Small intestine (tissue), 7 donors: Measurements from ENCODE around the gene ST8SIA4. TPM values are rescaled to one million over a fixed set of nuclear protein-coding genes. Genes with fewer than 3 reads are reported as not detected.
A peak's percentile ranks its signal among the peaks of the same experiment; 100 is the strongest.

Source experiments
- DNase-seq, 2 donors: peaks; one replicate each; pipeline versions ENCODE4 v3.0.0 to v3.0.0-alpha.2; 2013
- FAIRE-seq: peaks from 2 replicates; lab custom pipeline; 2012; peaks lifted over from hg19 to GRCh38; lab: Jason Lieb, UNC
- H3K27ac ChIP-seq, 3 donors: one replicate each; pipeline ENCODE4 v1.5.1; 2013; ENCODE audit warnings: low read length in 2 of 3, mild to moderate bottlenecking in 2 of 3, control low read depth in 1 of 3, inconsistent platforms in 1 of 3, low read depth in 1 of 3, moderate library complexity in 1 of 3
- H3K27me3 ChIP-seq, 3 donors: one replicate each; pipeline ENCODE4 v1.6.1; 2013; ENCODE audit warnings: low read length in 3 of 3, inconsistent platforms in 1 of 3; ENCODE audit not compliant: control insufficient read depth in 3 of 3, insufficient read depth in 3 of 3
- H3K36me3 ChIP-seq, 3 donors: one replicate each; pipeline ENCODE4 v1.6.1; 2013; ENCODE audit warnings: low read length in 3 of 3, inconsistent platforms in 1 of 3, low read depth in 1 of 3, mild to moderate bottlenecking in 1 of 3, moderate library complexity in 1 of 3; ENCODE audit not compliant: control insufficient read depth in 3 of 3, insufficient read depth in 2 of 3
- H3K4me1 ChIP-seq, 3 donors: one replicate each; pipeline ENCODE4 v1.6.1; 2013; ENCODE audit warnings: low read length in 2 of 3, inconsistent platforms in 1 of 3, low read depth in 1 of 3, mild to moderate bottlenecking in 1 of 3, moderate library complexity in 1 of 3; ENCODE audit not compliant: control insufficient read depth in 3 of 3, insufficient read depth in 2 of 3
- H3K4me3 ChIP-seq, 3 donors: one replicate each; pipeline ENCODE4 v1.5.1; 2013; ENCODE audit warnings: low read length in 3 of 3, control low read depth in 1 of 3, inconsistent platforms in 1 of 3, low read depth in 1 of 3, mild to moderate bottlenecking in 1 of 3, moderate library complexity in 1 of 3
- H3K9me3 ChIP-seq, 2 donors: one replicate each; pipeline ENCODE4 v1.6.1; 2013; ENCODE audit warnings: low read depth in 1 of 2, low read length in 1 of 2; ENCODE audit not compliant: control insufficient read depth in 2 of 2, insufficient read depth in 1 of 2
- WGBS, 3 donors: extraction: QIAGEN DNeasy Blood & Tissue Kit; methylation state at CpG; one replicate each; pipeline ENCODE4 v1.1.7; 2013; 5-methylcytosine and 5-hydroxymethylcytosine counted together
- polyA plus RNA-seq, 4 donors: library from polyadenylated mRNA; stranded (reverse) in 3 of 4; unstranded in 1 of 4; fragments of 200-250 nt in 3 of 4; fragments of 120-200 nt in 1 of 4; gene quantifications; one replicate each; pipeline versions ENCODE4 v1.2.1 to v1.2.3, GENCODE V29; 2013
- donor health status: healthy with polysubstance abuse.
- donor health status: control.
- donor health status: control.
- donor health status: Bipolar disorder and iron deficiency.
- donor health status: healthy.

Gene ST8SIA4
- polyA plus RNA-seq, 4 donors = 0.27 to 5.9 (median 1.5) TPM

DNA sequence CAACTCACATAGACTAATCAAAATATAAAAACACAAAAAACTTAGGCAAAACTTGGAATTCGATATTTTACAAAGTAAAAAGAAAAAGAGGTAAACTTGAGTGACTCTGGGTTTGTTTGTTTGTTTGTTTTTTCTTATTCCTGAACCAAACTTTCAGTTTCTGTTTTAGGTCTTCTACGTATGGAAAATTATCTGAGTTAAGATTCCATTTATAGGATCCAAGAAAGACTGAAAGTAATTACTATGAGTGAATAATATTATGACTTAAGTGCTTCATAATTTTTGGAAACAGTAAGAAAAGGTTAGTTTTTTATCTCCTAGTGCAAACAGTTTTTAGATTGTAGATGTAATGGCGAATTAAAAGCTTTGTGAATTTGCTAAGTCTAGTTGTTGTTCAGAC, 13.2 kb downstream of the ST8SIA4 start:
- no peaks in the 10 kb centered on the region for H3K4me1 ChIP-seq
- H3K9me3 ChIP-seq = no peaks in the 10 kb centered on the region
- H3K27ac ChIP-seq = no peak overlapping the region
- H3K27me3 ChIP-seq = no peaks in the 10 kb centered on the region
- H3K36me3 ChIP-seq = no peaks in the 10 kb centered on the region
- FAIRE-seq (peak; percentile 10), DNase-seq (no peak)
- H3K4me3 ChIP-seq = no peak overlapping the region
- 33 to 47% (median 46%) methylated on average over 3 of the region's 3 CpGs for WGBS, 3 donors

DNA sequence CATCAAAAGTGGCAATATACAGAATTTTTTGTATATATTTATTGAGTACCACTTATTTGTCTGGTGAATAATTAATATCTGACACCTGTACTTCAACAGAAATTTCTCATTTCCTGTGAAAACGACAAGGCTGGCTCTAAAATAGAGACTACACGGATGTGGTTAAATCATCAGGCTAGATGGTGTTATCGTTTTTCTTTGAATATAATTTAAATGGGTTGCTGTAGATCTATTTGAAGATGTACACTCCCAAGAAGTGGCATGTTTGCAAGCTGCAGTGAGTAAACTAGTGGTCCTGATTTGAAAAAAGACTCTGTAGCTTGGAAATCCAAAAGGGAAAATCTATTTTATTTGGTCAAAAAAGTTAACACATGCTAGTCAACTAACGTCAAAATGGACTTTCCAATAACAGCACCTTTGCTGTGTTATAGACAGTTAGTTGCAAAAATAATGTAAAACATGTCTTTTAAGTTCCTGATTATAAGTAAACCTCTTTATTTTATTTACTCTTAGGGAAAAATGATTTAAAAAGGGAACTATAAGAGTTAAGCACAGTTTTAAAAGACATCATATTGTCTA, 13.8 kb downstream of the ST8SIA4 start:
- H3K9me3 ChIP-seq = no peaks in the 10 kb centered on the region
- no peak overlapping the region for H3K27ac ChIP-seq
- DNase-seq (peak in 1 of 2 donors; percentile 29), FAIRE-seq (peak; percentile 55)
- H3K4me1 ChIP-seq = no peaks in the 10 kb centered on the region
- WGBS, 3 donors = 44 to 55% (median 44%) methylated on average over 4 of the region's 4 CpGs
- no peaks in the 10 kb centered on the region for H3K36me3 ChIP-seq
- H3K27me3 ChIP-seq = no peaks in the 10 kb centered on the region
- no peak overlapping the region for H3K4me3 ChIP-seq

DNA sequence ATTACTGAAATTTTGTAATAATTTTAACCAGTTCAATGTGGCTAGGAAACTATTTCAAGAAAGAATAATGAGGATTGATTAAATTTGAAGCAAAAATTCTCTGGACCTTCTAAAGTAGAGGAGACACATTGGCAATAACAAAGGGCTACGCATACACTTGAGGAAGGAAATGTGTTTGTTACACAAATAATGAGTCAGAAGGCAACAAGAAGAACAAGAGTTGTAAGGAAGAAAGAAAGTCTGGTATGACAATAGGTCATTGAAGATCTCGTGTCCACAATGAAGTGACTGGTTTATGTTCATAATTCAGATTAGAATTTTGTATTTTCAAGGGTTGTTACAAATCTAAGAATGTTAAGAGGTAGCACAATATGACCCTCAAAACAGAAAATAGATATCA, 25.8 kb downstream of the ST8SIA4 start:
- Histone ChIP-seq H3K27me3 (no peaks in the 10 kb centered on the region), H3K27ac (no peak overlapping the region), H3K9me3 (no peaks in the 10 kb centered on the region), H3K4me1 (no peaks in the 10 kb centered on the region), H3K36me3 (no peaks in the 10 kb centered on the region), H3K4me3 (no peak overlapping the region)
- DNase-seq (no peak), FAIRE-seq (no peak)
- WGBS, 3 donors = 65 to 67% (median 67%) methylated on average over 2 of the region's 2 CpGs

DNA sequence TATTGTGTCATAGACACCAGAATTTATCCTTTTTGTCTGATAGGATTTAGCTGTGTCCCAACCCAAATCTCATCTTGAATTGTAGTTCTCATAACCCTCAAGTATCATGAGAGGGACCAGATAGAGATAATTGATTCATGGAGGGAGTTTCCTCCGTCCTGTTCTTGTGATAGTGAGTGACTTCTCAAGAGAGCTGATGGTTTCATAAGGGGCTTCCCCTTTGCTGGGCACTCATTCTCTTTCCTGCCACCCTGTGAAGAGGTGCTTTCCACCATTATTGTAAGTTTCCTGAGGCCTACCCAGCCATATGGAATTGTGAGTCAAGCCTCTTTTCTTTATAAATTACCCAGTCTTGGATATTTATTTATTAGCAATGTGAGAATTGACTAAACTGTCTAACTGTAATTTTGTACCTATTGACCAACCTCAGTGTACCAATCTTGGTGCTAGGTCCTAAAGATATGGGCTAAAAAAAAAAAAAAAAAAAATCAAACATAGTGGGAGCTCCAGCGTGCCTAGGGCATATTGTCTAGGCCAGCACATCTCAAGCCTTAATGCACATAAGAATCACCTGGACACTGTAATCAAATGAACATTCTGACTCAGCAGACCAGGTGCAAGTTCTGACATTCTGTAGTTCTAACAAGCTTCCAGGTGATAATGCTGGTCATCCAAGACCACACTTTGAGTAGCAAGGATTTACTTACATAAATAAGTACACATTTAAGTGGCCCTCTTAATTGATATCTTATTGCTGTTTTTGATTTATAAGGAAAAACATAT, 30.5 kb downstream of the ST8SIA4 start:
- Histone ChIP-seq H3K27me3 (no peaks in the 10 kb centered on the region), H3K4me3 (no peak overlapping the region), H3K27ac (no peak overlapping the region), H3K36me3 (no peaks in the 10 kb centered on the region), H3K4me1 (no peaks in the 10 kb centered on the region), H3K9me3 (no peaks in the 10 kb centered on the region)
- WGBS, 3 donors = 78 to 81% (median 81%) methylated on average over 2 of the region's 2 CpGs
- DNase-seq (no peak), FAIRE-seq (no peak)

DNA sequence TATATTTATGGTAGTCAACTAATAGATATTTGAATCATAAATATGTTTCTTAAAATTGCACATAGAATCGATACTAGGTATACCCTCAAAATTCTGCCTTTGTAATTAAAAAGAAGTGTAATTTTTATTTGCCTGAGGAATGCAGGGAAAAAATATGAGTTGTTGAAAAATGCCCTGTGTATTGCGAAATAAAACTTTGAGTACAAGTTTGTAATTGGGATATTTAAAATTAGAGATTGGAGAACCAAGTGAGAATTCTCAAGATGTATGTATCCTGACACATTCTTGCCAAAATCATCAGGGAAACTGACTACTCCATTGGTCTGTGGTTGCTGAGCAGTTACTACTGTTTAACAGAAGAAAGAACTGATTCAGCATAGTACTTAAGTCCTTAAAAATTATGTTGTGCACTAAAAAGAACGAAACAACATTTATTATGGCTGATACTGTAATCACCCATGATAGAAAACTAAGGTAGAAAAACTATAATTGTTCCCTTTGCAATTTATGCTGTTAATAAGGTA, 36.0 kb downstream of the ST8SIA4 start:
- Histone ChIP-seq H3K36me3 (no peaks in the 10 kb centered on the region), H3K4me1 (no peaks in the 10 kb centered on the region), H3K9me3 (no peaks in the 10 kb centered on the region), H3K27ac (no peak overlapping the region), H3K4me3 (no peak overlapping the region), H3K27me3 (no peaks in the 10 kb centered on the region)
- DNase-seq (no peak), FAIRE-seq (no peak)
- 78 to 91% (median 86%) methylated on average over 3 of the region's 3 CpGs for WGBS, 3 donors

DNA sequence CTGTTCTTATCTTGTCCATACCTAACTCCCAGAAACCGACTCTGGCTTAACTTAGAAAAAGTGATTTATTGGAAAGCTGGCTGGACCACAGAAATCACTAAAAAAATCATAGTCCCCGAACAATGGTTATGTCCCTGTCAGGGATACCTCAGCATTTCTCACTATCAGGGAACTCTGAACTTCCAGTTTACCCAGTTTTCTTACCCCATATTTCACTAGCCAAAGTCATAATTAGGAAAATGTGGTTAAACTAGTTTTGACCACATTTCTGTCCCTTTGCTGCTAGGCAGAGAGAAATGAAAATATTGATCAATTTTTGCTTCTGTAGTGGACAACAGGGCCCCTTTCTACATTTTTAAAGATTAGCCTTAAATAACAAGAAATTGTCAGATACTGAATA, 38.2 kb downstream of the ST8SIA4 start:
- Histone ChIP-seq H3K4me3 (no peak overlapping the region), H3K27me3 (no peaks in the 10 kb centered on the region), H3K4me1 (no peaks in the 10 kb centered on the region), H3K27ac (no peak overlapping the region), H3K36me3 (no peaks in the 10 kb centered on the region), H3K9me3 (no peaks in the 10 kb centered on the region)
- WGBS, 3 donors = 65 to 77% (median 67%) methylated on average over 2 of the region's 2 CpGs
- FAIRE-seq = no peak
- DNase-seq = no peak

DNA sequence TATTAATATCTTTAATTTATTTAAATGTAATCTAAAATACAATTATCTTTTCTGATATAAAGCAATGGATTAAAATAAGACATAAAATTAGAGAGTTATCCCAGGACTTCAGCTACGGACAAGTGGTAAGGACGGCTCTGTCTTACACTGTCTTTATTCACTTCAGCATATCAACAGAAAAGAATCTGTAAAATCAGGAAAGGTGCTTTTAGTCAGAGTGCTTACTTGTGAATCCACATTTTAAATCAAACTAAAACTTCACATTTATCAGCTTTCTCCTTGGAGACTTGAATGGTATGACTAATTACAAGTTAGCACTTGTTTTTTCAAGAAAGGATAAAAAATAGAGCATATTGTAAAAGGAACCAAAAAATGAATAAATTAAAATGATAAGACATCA, 39.3 kb downstream of the ST8SIA4 start:
- Histone ChIP-seq H3K4me1 (no peaks in the 10 kb centered on the region), H3K4me3 (no peak overlapping the region), H3K9me3 (no peaks in the 10 kb centered on the region), H3K27ac (no peak overlapping the region), H3K36me3 (no peaks in the 10 kb centered on the region), H3K27me3 (no peaks in the 10 kb centered on the region)
- DNase-seq = no peak
- 78 to 91% (median 90%) methylated on average over 2 of the region's 2 CpGs for WGBS, 3 donors
- no peak for FAIRE-seq

DNA sequence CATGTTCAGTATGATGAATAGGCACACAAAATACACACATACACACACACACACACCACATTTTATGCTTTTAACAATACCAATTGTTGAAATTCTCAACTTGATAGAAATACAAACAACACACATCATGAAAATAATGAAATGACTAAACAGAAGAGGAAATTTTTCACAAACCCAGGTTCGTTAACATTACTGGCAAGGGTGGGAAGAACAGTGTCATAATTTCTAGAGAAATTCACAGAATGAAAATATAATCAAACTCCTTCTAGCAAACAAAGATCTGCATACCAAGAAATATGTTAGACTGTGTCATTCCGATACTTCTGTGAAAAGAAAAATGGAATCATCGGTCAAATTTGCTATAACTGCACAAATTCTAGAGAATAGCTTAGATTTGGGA, 41.9 kb downstream of the ST8SIA4 start:
- H3K36me3 ChIP-seq = no peaks in the 10 kb centered on the region
- H3K4me3 ChIP-seq = no peak overlapping the region
- DNase-seq (no peak), FAIRE-seq (no peak)
- H3K4me1 ChIP-seq = no peaks in the 10 kb centered on the region
- no peaks in the 10 kb centered on the region for H3K9me3 ChIP-seq
- WGBS, 3 donors = 73 to 80% (median 74%) methylated on average over 3 of the region's 3 CpGs
- no peak overlapping the region for H3K27ac ChIP-seq
- no peaks in the 10 kb centered on the region for H3K27me3 ChIP-seq
